GM12878 (cell line): ENCODE data around the gene PTPRH.

ENCODE experiments used
- CTCF ChIP-seq, 3 experiments: IDR thresholded peaks in 2 of 3; conservative IDR thresholded peaks in 1 of 3; 2 replicates each; pipeline ENCODE4 v1.5.1; 2011; ENCODE audit warnings: low read depth in 3 of 3, low read length in 3 of 3, mild to moderate bottlenecking in 3 of 3, control low read depth in 2 of 3, moderate library complexity in 2 of 3, inconsistent platforms in 1 of 3, mixed read lengths in 1 of 3; ENCODE audit not compliant: control insufficient read depth in 2 of 3, insufficient read depth in 1 of 3; ENCODE audit errors: extremely low read depth in 1 of 3
- EP300 ChIP-seq, 2 experiments: fragments of 150-350 bp in 1 of 2; IDR thresholded peaks; 2 replicates each; pipeline ENCODE4 v1.6.1; 2011 to 2012; ENCODE audit warnings: low read depth in 2 of 2, low read length in 2 of 2, borderline replicate concordance in 1 of 2, improper control_type of control experiment in 1 of 2, inconsistent platforms in 1 of 2; ENCODE audit not compliant: control insufficient read depth in 1 of 2
- IKZF1 ChIP-seq: fragments of 450-650 bp; conservative IDR thresholded peaks from 2 replicates; pipeline ENCODE4 v1.6.1; 2017; ENCODE audit warnings: antibody characterized with exemption, mild to moderate bottlenecking
- JUNB ChIP-seq: IDR thresholded peaks from 2 replicates; pipeline ENCODE4 v1.6.1; 2016; ENCODE audit warnings: antibody characterized with exemption, mild to moderate bottlenecking
- KDM1A ChIP-seq: fragments of 200-600 bp; sonication (generic); IDR thresholded peaks from 2 replicates; pipeline ENCODE4 v1.6.1; 2016; ENCODE audit warnings: borderline replicate concordance
- MAX ChIP-seq: IDR thresholded peaks from 2 replicates; pipeline ENCODE4 v1.6.1; 2012; ENCODE audit warnings: low read depth, low read length, improper control_type of control experiment
- RFX5 ChIP-seq: IDR thresholded peaks from 2 replicates; pipeline ENCODE4 v1.6.1; 2011; ENCODE audit warnings: low read depth, low read length, improper control_type of control experiment
- USF2 ChIP-seq: IDR thresholded peaks from 2 replicates; pipeline ENCODE4 v1.6.1; 2011; ENCODE audit warnings: low read depth, low read length, improper control_type of control experiment, borderline replicate concordance

GRCh38 chr19:55206664-55207500, 2.4 kb downstream of the PTPRH start:
- no peak for TF ChIP-seq KDM1A
- TF ChIP-seq JUNB, result no peak
- TF ChIP-seq CTCF (IDR thresholded peaks at IDR 0.05 in 2 of 3, conservative IDR thresholded peaks at IDR 0.05 in 1 of 3; ENCODE audit: control insufficient read depth in 2 of 3, extremely low read depth in 1 of 3, insufficient read depth in 1 of 3, low read depth in 3 of 3, low read length in 3 of 3), result no peak
- TF ChIP-seq USF2, result no peak
- TF ChIP-seq RFX5, result no peak
- TF ChIP-seq EP300 (IDR thresholded peaks at IDR 0.05; ENCODE audit: borderline replicate concordance in 1 of 2, control insufficient read depth in 1 of 2, low read depth in 2 of 2, low read length in 2 of 2), result no peak
- no peak for TF ChIP-seq IKZF1
- TF ChIP-seq MAX, result no peak
